ENCODE results near the gene SPTBN5.

GRCh38 chr15:41804361-41804760 is 89.5 kb downstream of the SPTBN5 start:
- no peak for TF ChIP-seq CTCF (IDR thresholded peaks at IDR 0.05)
- no peak for TF ChIP-seq POLR2A (IDR thresholded peaks at IDR 0.05)

Measured in vagina (tissue), 2 donors.